T-helper 17 cell (primary cell): ENCODE data around the gene ARMH3. TPM values are rescaled to one million over a fixed set of nuclear protein-coding genes. Genes with fewer than 3 reads are reported as not detected.

Experiments
- ATAC-seq: fragments of 150-1000 bp; cut with Tn5 transposase; 2 replicates; pipeline ENCODE4 v1.10.0; 2021; ENCODE audit warnings: mild to moderate bottlenecking, moderate library complexity
- DNase-seq, 3 donors: peaks; one replicate each; pipeline versions ENCODE4 v3.0.0 to v3.0.0-alpha.2; 2020 to 2021
- H3K9me3 ChIP-seq: one replicate; pipeline ENCODE4 v1.7.0; 2013; ENCODE audit warnings: low read length, mild to moderate bottlenecking; ENCODE audit not compliant: control insufficient read depth, poor library complexity, severe bottlenecking
- H3K27ac Mint-ChIP-seq: one replicate; pipeline ENCODE4 v1.8.0; 2022; ENCODE audit warnings: mild to moderate bottlenecking, moderate library complexity, mixed read lengths
- H3K27me3 Mint-ChIP-seq: one replicate; pipeline ENCODE4 v1.8.0; 2022; ENCODE audit warnings: mixed read lengths
- H3K36me3 Mint-ChIP-seq: one replicate; pipeline ENCODE4 v1.8.0; 2022; ENCODE audit warnings: low read depth, mixed read lengths
- H3K4me1 Mint-ChIP-seq: one replicate; pipeline ENCODE4 v1.8.0; 2022; ENCODE audit warnings: mild to moderate bottlenecking, mixed read lengths
- H3K4me3 Mint-ChIP-seq: one replicate; pipeline ENCODE4 v1.8.0; 2022; ENCODE audit warnings: mild to moderate bottlenecking, moderate library complexity, mixed read lengths
- total RNA-seq, 4 donors: library from RNA in 2 of 4; stranded (reverse) in 2 of 4; gene quantifications; one replicate each; pipeline ENCODE4 v1.2.3 and lab custom pipeline; 2022 to 2026

The ARMH3 gene
- total RNA-seq, 2 donors from 2014 or later = 25.6 to 27.2 TPM

DNA sequence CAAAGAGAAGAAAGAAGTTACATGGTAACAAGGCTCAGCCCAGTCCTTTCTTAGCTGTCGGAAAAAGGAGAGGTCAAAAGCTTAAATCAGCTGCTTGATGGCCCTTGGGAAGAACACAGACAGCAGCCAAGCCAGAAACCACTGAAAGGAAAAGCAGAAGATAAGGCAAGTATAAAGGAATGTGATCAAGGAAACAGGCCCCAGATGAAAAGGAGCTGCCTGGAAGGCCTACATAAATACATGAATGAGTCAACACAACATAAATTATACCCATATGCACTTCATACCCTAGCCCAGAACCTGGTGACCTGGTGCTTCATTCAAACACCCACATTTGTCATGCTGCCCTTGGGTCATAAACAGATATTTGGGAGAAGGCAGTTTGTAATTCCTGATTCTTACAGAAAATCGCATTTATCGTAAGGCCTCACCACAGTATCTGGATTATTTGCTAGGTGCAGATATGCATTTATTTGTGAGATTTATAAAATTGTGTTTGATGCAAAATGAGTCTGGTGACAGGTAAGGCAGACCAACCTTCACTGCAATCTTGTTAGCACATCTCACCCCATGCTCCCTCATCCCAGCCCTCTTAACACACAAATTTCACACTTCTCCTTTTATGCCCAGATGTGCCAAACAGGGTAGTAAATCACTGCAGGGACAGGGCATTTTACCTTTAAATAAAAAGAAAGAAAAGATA is 117.5 kb downstream of the ARMH3 start:
- no peaks in the 10 kb centered on the region for H3K27me3 Mint-ChIP-seq
- H3K9me3 ChIP-seq = no peaks in the 10 kb centered on the region
- H3K36me3 Mint-ChIP-seq = peaks cover 14% of the 10 kb centered on the region

DNA sequence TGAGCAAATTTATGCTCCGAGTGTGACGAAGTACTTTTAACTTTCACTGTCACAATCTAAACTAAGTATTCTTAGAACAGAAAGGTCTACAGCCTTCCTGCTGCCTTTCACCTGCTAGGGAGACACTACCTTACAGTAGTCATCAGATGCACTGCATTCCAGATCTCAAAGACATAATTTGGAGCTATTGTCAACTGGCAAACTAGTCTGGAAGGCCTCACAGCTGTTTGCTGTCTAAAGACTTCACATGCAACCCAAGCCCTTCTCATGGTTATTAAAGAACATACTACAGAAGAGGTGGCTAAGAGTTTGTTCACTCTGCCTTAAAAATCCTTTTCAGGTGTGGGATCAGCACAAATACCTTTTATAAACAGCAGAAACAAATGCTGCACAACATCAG is 120.5 kb downstream of the ARMH3 start:
- Mint-ChIP-seq H3K27me3 (no peaks in the 10 kb centered on the region), H3K4me1 (peaks cover 11% of the 10 kb centered on the region), H3K36me3 (peaks cover 10% of the 10 kb centered on the region), H3K27ac (no peak overlapping the region), H3K4me3 (no peak overlapping the region)
- DNase-seq (no peak), ATAC-seq (no peak)
- no peaks in the 10 kb centered on the region for H3K9me3 ChIP-seq

More for the DNA sequence above, 117.5 kb downstream of the ARMH3 start:
- ATAC-seq = no peak
- DNase-seq = no peak
- Mint-ChIP-seq H3K27ac (no peak overlapping the region), H3K4me1 (peaks cover 16% of the 10 kb centered on the region), H3K4me3 (no peak overlapping the region)

DNA sequence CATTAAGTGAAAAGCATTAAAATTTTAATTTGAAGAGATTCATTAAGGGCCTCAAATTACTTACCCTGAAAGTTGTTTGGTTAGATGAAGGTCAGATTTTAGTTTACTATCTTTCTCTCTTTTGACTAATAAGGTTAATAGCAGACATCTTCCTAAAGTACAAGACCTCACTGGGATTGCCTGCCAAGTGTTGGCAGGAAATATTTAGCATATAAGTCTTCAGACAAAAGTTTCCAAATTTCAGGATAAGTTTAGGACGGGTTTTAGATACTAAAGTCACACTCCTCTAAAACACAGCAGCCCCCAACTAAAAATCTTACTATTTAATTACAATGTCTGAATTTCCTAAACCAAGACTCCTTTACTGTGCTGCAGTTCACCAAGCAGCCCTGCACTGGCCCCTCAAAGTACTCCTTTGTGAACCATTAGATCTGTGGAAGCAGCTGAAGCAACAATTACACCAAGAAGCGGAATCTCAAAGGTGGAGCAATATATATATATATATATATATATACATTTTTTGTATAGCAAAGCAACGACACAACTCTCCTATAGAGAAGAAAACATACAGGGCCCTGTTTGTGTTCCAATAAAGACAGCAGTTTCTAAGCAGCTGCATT is 121.2 kb downstream of the ARMH3 start:
- ATAC-seq (no peak), DNase-seq (no peak)
- H3K27me3 Mint-ChIP-seq = no peaks in the 10 kb centered on the region
- H3K36me3 Mint-ChIP-seq = peaks cover 9% of the 10 kb centered on the region
- H3K9me3 ChIP-seq = no peaks in the 10 kb centered on the region
- peaks cover 8% of the 10 kb centered on the region for H3K4me1 Mint-ChIP-seq
- no peak overlapping the region for H3K27ac Mint-ChIP-seq
- no peak overlapping the region for H3K4me3 Mint-ChIP-seq

DNA sequence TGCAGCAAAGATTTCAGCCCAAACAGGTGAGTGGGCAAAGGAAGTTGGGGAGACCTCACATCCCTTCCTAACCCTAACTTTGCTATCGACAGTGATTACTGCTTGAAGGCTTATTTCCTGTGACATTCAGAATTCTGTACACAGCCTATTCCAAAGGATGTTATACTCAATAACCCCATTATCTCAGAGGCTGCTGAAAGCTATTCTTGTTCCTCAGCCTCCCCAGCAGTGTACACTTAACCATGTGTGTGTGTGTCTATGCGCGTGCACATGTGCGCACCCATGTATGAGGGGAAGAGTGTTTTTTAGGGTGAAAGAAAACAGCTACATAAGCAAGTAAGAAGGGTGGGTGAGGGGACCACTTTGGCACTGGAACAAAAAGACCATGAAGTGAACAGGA is 122.0 kb downstream of the ARMH3 start:
- Mint-ChIP-seq H3K36me3 (peaks cover 7% of the 10 kb centered on the region), H3K27ac (no peak overlapping the region), H3K27me3 (no peaks in the 10 kb centered on the region), H3K4me3 (no peak overlapping the region), H3K4me1 (peaks cover 6% of the 10 kb centered on the region)
- ATAC-seq = no peak
- no peaks in the 10 kb centered on the region for H3K9me3 ChIP-seq
- DNase-seq = no peak

DNA sequence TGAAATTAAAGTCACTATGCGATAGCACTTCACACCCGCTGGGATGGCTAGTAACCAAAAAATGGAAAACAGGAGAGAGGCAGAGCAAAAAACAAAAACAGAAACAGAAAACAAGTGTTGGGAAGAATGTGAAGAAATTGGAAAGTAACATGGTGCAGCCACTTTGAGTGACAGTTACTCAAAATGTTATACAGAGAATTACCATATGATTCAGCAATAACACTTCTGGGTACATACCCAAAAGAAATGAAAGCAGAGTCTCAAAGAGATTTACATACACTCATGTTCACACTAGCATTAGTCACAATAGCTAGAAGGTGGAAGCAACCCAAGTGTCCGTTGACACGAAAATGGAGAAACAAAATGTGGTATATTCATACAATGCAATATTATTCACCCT is 123.8 kb downstream of the ARMH3 start:
- peak overlapping the region; percentile 11 for H3K27ac Mint-ChIP-seq
- H3K4me3 Mint-ChIP-seq = no peak overlapping the region
- peaks cover 5% of the 10 kb centered on the region for H3K36me3 Mint-ChIP-seq
- H3K4me1 Mint-ChIP-seq = peaks cover 9% of the 10 kb centered on the region
- no peaks in the 10 kb centered on the region for H3K27me3 Mint-ChIP-seq
- ATAC-seq = no peak
- DNase-seq = no peak
- H3K9me3 ChIP-seq = no peaks in the 10 kb centered on the region

DNA sequence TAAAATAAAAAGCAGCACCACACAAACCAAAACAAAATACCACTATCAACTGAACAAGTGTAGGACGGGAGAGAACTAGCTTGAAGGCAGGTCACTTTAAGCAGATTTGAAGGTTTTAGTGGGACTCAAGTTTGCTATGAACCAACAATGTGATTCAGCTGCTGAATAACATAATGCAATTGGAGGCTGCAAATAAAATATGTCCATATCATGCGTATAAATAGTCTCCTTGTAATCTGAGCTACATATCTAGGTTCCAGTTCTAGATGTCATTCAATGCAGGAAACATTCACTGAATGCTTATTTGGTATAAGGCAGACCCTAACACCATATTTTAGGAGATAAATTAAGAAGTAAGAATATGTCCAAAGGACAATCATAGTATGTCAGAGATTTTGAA is 130.9 kb downstream of the ARMH3 start:
- no peak for ATAC-seq
- Mint-ChIP-seq H3K27ac (no peak overlapping the region), H3K4me1 (peaks cover 15% of the 10 kb centered on the region), H3K27me3 (no peaks in the 10 kb centered on the region), H3K4me3 (no peak overlapping the region), H3K36me3 (peaks cover 10% of the 10 kb centered on the region)
- no peaks in the 10 kb centered on the region for H3K9me3 ChIP-seq
- no peak for DNase-seq

DNA sequence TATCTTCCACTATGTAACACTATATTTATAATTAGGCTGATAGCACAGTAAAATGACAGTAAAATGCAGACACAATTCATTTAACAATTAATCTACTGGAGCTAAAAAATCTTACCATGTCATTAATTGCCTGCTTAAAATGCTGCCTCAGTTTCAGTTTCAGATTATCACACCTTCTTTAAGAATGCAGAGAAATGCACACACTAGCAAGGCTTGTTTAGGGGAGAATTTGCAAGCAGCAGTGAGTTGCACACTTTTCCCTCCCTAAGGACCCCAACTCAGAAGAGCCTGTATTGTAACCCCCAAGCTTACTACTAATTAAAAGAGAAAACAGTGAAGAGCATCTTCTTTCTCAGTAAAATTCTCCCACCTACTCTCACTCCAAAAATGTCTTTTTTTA is 132.7 kb downstream of the ARMH3 start:
- H3K9me3 ChIP-seq = no peaks in the 10 kb centered on the region
- peaks cover 21% of the 10 kb centered on the region for H3K4me1 Mint-ChIP-seq
- H3K36me3 Mint-ChIP-seq = peaks cover 14% of the 10 kb centered on the region
- no peaks in the 10 kb centered on the region for H3K27me3 Mint-ChIP-seq
- H3K27ac Mint-ChIP-seq = no peak overlapping the region
- no peak for ATAC-seq
- H3K4me3 Mint-ChIP-seq = no peak overlapping the region
- no peak for DNase-seq

DNA sequence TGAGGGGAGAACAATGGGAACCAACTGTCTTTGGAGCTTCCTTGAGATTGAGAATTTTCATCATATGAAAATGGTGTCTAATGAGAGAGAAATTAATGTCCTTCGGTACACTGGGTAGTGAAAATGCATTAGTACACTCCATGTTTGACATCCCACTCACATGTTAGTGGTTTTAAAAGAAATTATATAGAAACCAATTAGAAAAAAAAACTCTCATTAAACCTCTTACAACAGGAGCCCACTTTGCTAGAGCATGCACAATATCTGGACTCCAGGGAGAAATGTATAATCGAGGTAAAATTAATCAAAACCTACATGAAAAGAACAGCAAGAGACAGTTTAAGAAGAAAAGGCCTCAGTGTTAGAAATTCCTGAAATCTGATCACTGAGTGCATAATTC is 133.1 kb downstream of the ARMH3 start:
- Mint-ChIP-seq H3K27me3 (no peaks in the 10 kb centered on the region), H3K27ac (no peak overlapping the region), H3K4me1 (peaks cover 19% of the 10 kb centered on the region), H3K4me3 (no peak overlapping the region), H3K36me3 (peaks cover 14% of the 10 kb centered on the region)
- H3K9me3 ChIP-seq = no peaks in the 10 kb centered on the region
- DNase-seq (no peak), ATAC-seq (no peak)

DNA sequence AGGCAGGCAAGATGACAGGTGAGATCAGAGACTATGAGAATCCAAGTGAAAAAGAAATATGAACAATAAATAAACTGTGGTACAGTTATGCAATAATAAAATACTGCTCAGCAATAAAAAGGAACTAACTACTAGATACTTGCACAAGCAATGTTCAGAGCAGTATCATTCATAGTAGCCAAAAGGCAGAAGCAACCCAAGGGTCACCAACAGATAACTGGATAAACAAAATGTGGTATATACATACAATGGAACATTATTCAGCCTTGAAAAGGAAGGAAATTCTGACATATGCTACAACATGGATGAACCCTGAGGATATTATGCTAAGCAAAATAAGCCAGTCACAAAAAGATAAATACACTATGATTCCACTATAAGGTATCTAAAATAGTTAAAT is 135.4 kb downstream of the ARMH3 start:
- Mint-ChIP-seq H3K27me3 (no peaks in the 10 kb centered on the region), H3K36me3 (peaks cover 11% of the 10 kb centered on the region), H3K27ac (no peak overlapping the region), H3K4me1 (peaks cover 19% of the 10 kb centered on the region), H3K4me3 (no peak overlapping the region)
- no peak for ATAC-seq
- no peaks in the 10 kb centered on the region for H3K9me3 ChIP-seq
- DNase-seq = no peak

DNA sequence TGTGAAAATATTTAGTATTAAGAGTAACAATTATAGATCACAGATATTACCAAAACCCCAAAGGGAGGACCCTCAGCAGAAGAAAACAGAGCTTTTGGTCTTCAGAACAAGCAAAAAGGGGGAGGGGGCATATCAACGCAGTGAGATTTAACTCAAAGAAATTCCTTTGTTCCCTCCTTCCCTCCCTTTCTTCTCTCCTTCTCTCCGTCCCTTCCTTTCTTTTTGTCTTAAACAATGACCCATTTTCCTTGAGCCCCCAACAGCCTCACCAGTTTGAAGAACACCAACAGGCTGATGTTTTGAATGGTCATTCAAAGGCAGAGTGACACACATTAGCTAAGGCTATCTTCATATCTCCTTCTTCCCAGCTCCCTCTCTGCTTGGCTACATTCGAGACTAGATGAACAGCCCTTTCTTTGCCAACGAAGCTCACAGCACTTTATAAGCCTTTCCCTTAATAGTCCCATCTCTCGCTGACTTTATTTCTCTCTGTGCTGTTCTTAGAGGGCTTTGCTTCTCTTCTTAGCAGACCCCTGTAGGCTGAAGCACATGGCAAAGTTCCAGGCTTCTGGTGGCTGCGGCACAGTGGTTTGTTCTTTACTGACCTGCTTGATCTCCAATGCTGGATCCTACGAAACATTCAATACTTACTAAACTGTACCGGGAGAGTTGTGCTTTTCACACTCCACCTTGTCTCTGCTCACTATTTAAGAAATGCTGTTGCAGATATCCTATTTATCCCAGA is 136.8 kb downstream of the ARMH3 start:
- no peak for DNase-seq
- no peak overlapping the region for H3K4me3 Mint-ChIP-seq
- H3K27ac Mint-ChIP-seq = no peak overlapping the region
- H3K9me3 ChIP-seq = no peaks in the 10 kb centered on the region
- peaks cover 8% of the 10 kb centered on the region for H3K36me3 Mint-ChIP-seq
- peaks cover 19% of the 10 kb centered on the region for H3K4me1 Mint-ChIP-seq
- no peaks in the 10 kb centered on the region for H3K27me3 Mint-ChIP-seq
- no peak for ATAC-seq

DNA sequence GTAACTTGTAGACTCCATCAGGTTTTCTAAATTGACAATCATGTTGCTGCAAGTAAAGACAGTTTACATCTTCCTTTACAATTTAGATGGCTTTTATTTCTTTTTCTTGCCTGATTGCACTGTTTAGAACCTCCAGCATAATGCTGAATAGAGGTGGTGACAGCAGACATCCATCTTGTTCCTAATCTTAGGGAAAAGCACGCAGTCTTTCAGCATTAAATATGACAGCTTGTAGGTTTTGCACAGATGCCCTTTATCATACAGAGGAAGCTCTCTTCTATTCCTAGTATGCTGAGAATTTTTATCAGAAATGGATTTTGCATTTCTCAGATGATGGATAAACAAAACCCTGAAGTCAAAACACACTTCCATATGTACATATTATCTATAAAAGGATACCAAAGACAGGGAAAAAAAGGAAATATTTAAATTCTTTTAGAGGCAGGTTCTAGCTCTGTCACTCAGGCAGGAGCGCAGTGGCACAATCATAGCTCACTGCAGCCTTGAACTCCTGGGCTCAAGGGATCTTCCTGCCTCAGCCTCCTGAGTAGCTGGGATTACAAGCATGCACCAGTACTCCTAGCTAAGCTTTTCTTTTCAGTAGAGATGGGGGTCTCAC is 143.3 kb downstream of the ARMH3 start:
- no peaks in the 10 kb centered on the region for H3K9me3 ChIP-seq
- DNase-seq (no peak), ATAC-seq (no peak)
- Mint-ChIP-seq H3K27me3 (no peaks in the 10 kb centered on the region), H3K4me1 (peaks cover 2% of the 10 kb centered on the region), H3K36me3 (no peaks in the 10 kb centered on the region), H3K4me3 (no peak overlapping the region), H3K27ac (no peak overlapping the region)

DNA sequence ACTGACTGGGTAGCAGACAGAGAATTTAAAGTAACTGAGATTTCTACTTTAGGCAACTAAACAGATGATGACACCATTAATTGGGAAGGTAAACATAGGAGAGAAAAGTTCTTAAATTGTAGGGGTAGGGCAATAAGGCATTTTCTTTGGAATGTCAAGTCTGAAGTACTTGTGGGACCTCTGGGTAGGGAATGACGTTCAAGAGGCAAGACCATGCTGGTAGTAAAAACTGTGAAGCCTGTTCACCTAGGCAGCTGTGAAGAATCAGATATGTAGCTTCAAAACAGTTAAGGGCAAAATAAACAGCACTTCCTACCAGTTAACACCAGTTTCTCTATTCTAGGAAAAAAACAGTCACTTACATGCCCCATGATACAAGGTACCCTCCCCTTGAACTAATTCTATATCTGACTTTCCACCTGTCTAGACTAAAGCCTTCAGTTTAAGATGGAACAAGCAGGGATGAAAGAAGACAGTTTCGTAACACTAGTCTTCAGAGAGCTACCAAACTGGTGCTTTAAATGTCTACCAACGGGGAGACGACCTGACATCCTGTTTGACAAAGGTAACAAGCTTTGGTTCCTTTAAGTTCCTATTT is 149.3 kb downstream of the ARMH3 start:
- DNase-seq = no peak
- Mint-ChIP-seq H3K4me3 (no peak overlapping the region), H3K27ac (peak overlapping the region; percentile 67), H3K4me1 (peaks cover 15% of the 10 kb centered on the region), H3K36me3 (peaks cover 8% of the 10 kb centered on the region), H3K27me3 (no peaks in the 10 kb centered on the region)
- ATAC-seq = no peak
- H3K9me3 ChIP-seq = no peaks in the 10 kb centered on the region

DNA sequence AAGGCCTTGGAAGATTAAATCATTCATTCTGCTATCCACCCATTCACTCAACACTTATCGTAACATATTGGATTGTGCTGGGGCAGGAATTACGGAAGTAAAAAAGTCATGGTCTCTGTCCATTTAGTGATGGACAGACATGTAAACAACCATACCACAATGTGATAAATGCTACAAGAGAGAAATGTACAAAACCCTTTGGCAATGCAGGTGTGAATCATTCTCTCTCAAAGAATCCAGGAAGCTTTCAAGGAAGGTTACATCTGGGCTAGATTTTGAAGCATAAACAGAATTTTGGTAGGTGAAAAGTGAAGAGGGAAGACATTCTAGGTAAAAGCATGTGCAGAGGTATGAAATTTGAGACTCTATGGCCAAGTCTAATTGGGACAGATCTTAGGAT is 150.7 kb downstream of the ARMH3 start:
- H3K9me3 ChIP-seq = no peaks in the 10 kb centered on the region
- H3K36me3 Mint-ChIP-seq = peaks cover 8% of the 10 kb centered on the region
- H3K4me3 Mint-ChIP-seq = no peak overlapping the region
- no peak overlapping the region for H3K27ac Mint-ChIP-seq
- ATAC-seq (no peak), DNase-seq (no peak)
- peaks cover 17% of the 10 kb centered on the region for H3K4me1 Mint-ChIP-seq
- H3K27me3 Mint-ChIP-seq = no peaks in the 10 kb centered on the region
